Occipital lobe (tissue), 3 donors: ENCODE measurements around the gene SLC35F5. TPM values are rescaled to one million over a fixed set of nuclear protein-coding genes. Genes with fewer than 3 reads are reported as not detected.
"Not testable (repeated sequence)": the region's sequence is repeated elsewhere in the genome, so short reads cannot be mapped to it uniquely, and the experiment has no call there.

ENCODE experiments used
- DNase-seq: peaks from one replicate; lab custom pipeline; 2025; lab: John Stamatoyannopoulos, UW
- small RNA-seq: library from RNA; depleted of rRNA; stranded (forward); fragments of <200 nt; gene quantifications from one replicate; pipeline ENCODE3, GENCODE V24; 2014
- total RNA-seq: library from RNA; depleted of rRNA; stranded (reverse); fragments of >200 nt; gene quantifications from one replicate; pipeline ENCODE4 v1.2.3, GENCODE V29; 2014

The SLC35F5 gene
- total RNA-seq, 1 donor from 2014 or later, result 173 TPM

- DNase-seq, result no peak
Measured at GRCh38 chr2:113697516-113697915, 58.9 kb downstream of the SLC35F5 start.

- DNase-seq, result no peak
Measured at GRCh38 chr2:113694438-113694837, 62.0 kb downstream of the SLC35F5 start.

GRCh38 chr2:113692698-113693428, 63.6 kb downstream of the SLC35F5 start:
- DNase-seq, result no peak

GRCh38 chr2:113690871-113691270, 65.6 kb downstream of the SLC35F5 start:
- not testable (repeated sequence) for DNase-seq

- no peak for DNase-seq
Measured at GRCh38 chr2:113686537-113686936, 69.9 kb downstream of the SLC35F5 start.

- DNase-seq, result no peak
Measured at GRCh38 chr2:113685471-113685870, 71.0 kb downstream of the SLC35F5 start.

GRCh38 chr2:113679457-113679856, 77.0 kb downstream of the SLC35F5 start:
- no peak for DNase-seq

GRCh38 chr2:113677330-113677729, 79.1 kb downstream of the SLC35F5 start:
- no peak for DNase-seq

GRCh38 chr2:113676623-113677266, 79.7 kb downstream of the SLC35F5 start:
- no peak for DNase-seq

- no peak for DNase-seq
Measured at GRCh38 chr2:113675875-113676274, 80.6 kb downstream of the SLC35F5 start.

GRCh38 chr2:113672326-113672932, 84.0 kb downstream of the SLC35F5 start:
- no peak for DNase-seq

- DNase-seq, result not testable (repeated sequence)
Measured at GRCh38 chr2:113669013-113669412, 87.4 kb downstream of the SLC35F5 start.

GRCh38 chr2:113664761-113665533, 91.5 kb downstream of the SLC35F5 start:
- not testable (repeated sequence) for DNase-seq

- DNase-seq, result not testable (repeated sequence)
Measured at GRCh38 chr2:113663285-113664060, 93.0 kb downstream of the SLC35F5 start.

Small RNA genes lying within 50 kb of the gene (small RNA-seq; reads per million reads assigned to genes)
- gene MIR4782, result not detected
- not detected for gene RNU6-744P

Other genes starting within 250 kb of the SLC35F5 start
- gene RABL2A, start 129.4 kb downstream of the SLC35F5 start, total RNA-seq, result 15.1 TPM
- gene ACTR3, start 133.4 kb upstream of the SLC35F5 start, total RNA-seq, result 155 TPM